ENCODE data around the gene PPIF.

DNA sequence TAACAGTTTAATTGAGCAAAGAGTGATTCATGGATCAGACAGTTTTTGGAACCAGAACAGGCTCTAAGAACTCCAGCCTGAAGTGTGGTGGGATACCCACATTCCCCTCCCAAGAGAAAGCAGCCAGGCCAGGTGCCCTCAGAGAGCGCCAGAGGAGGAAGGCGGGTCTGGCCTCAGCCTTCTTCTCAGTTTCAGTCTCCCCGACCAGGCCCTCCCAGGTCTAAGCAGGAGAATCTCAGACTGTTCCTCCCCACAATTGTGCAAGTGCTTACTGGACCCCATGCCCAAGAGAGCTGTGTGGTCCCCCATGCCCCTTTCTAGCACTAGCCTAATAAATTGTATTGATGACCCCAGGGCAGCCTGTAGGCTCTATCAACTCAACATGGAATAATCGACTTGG, 25.6 kb downstream of the PPIF start:
- TF ChIP-seq, protein P1, sequence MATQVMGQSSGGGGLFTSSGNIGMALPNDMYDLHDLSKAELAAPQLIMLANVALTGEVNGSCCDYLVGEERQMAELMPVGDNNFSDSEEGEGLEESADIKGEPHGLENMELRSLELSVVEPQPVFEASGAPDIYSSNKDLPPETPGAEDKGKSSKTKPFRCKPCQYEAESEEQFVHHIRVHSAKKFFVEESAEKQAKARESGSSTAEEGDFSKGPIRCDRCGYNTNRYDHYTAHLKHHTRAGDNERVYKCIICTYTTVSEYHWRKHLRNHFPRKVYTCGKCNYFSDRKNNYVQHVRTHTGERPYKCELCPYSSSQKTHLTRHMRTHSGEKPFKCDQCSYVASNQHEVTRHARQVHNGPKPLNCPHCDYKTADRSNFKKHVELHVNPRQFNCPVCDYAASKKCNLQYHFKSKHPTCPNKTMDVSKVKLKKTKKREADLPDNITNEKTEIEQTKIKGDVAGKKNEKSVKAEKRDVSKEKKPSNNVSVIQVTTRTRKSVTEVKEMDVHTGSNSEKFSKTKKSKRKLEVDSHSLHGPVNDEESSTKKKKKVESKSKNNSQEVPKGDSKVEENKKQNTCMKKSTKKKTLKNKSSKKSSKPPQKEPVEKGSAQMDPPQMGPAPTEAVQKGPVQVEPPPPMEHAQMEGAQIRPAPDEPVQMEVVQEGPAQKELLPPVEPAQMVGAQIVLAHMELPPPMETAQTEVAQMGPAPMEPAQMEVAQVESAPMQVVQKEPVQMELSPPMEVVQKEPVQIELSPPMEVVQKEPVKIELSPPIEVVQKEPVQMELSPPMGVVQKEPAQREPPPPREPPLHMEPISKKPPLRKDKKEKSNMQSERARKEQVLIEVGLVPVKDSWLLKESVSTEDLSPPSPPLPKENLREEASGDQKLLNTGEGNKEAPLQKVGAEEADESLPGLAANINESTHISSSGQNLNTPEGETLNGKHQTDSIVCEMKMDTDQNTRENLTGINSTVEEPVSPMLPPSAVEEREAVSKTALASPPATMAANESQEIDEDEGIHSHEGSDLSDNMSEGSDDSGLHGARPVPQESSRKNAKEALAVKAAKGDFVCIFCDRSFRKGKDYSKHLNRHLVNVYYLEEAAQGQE (IDR thresholded peaks at IDR 0.05; ENCODE audit: insufficient read depth in 1 of 2, low read depth in 2 of 2, low read length in 2 of 2): no peak
- TF ChIP-seq POLR2AphosphoS5 (IDR thresholded peaks at IDR 0.05; ENCODE audit: low read depth, low read length) (no peak), SIN3A (IDR thresholded peaks at IDR 0.05; ENCODE audit: borderline replicate concordance, insufficient read depth, low read length) (no peak)
